GM06990 (cell line): ENCODE results near the gene HMX1.

Source experiments
- DNase-seq: peaks from one replicate; pipeline ENCODE4 v3.0.0-alpha.2; 2011; ENCODE audit not compliant: insufficient read length; ENCODE audit errors: extremely low read depth
- H3K27me3 ChIP-seq: replicated peaks from 2 replicates; pipeline ENCODE4 v1.6.0; 2011; ENCODE audit warnings: low read length; ENCODE audit not compliant: control insufficient read depth, insufficient read depth
- H3K36me3 ChIP-seq: 2 replicates; pipeline ENCODE4 v1.5.1; 2011; ENCODE audit warnings: low read length; ENCODE audit not compliant: control insufficient read depth, insufficient read depth
- H3K4me3 ChIP-seq: replicated peaks from 2 replicates; pipeline ENCODE4 v1.5.1; 2011; ENCODE audit warnings: low read depth, mild to moderate bottlenecking, control low read depth, low read length
- TF ChIP-seq, protein P1 (sequence below): IDR thresholded peaks from 2 replicates; pipeline ENCODE4 v1.5.1; 2011; ENCODE audit warnings: low read length, control low read depth, mild to moderate bottlenecking, inconsistent platforms; ENCODE audit not compliant: insufficient read depth, poor library complexity, severe bottlenecking

HMX1 gene

DNA sequence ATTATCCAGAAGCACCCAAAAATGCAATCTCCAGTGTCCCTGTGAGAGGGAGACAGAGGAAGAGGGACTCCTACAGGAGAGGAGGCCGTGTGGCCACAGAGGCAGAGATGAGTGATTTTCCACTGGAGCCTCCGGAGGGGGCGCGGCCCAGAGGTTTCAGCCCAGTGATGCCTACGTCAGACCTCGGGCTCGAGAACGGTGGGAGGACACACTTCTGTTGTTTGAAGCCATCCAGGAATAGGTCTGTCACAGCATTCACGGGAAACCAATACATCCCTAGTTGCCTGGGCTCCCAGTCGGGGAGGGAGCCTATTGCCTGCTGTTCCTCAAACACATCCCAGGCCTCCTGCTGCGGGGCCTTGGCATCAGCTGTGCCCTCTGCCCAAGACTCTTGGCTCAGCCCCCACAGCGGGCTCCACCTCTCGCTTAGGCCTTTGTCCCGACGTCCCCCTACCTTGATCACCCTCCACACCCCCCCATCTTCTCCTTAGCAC, 39.2 kb upstream of the HMX1 start:
- Histone ChIP-seq H3K36me3 (no peaks in the 10 kb centered on the region), H3K27me3 (no peaks in the 10 kb centered on the region; the same call in none of the 2 replicates), H3K4me3 (no peak overlapping the region)
- no peak for DNase-seq
- TF ChIP-seq, protein P1, sequence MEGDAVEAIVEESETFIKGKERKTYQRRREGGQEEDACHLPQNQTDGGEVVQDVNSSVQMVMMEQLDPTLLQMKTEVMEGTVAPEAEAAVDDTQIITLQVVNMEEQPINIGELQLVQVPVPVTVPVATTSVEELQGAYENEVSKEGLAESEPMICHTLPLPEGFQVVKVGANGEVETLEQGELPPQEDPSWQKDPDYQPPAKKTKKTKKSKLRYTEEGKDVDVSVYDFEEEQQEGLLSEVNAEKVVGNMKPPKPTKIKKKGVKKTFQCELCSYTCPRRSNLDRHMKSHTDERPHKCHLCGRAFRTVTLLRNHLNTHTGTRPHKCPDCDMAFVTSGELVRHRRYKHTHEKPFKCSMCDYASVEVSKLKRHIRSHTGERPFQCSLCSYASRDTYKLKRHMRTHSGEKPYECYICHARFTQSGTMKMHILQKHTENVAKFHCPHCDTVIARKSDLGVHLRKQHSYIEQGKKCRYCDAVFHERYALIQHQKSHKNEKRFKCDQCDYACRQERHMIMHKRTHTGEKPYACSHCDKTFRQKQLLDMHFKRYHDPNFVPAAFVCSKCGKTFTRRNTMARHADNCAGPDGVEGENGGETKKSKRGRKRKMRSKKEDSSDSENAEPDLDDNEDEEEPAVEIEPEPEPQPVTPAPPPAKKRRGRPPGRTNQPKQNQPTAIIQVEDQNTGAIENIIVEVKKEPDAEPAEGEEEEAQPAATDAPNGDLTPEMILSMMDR: no peak

GRCh38 chr4:8910100-8910821, 38.6 kb upstream of the HMX1 start:
- TF ChIP-seq, protein P1: no peak
- no peak for DNase-seq
- Histone ChIP-seq H3K36me3 (no peaks in the 10 kb centered on the region), H3K27me3 (no peaks in the 10 kb centered on the region; the same call in none of the 2 replicates), H3K4me3 (no peak overlapping the region)

DNA sequence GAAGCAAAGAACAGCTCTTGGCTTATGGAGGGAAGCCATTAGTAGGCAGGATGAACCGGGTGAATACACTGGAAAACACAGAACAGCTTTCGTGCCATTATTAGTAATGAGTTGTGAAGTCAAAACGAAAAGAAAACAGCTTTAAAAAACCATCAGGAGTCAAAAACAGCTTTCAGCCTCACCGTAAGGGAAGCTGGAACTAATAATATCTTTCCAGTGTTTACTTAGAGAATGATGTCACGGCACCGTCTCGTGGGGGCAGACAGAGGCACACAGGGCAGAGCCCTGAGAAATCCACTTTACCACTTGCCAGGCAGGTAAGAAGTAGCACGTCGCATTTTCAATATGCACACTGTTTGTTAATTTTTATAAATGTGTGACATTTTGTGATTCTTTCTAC, 37.9 kb upstream of the HMX1 start:
- TF ChIP-seq, protein P1: no peak
- DNase-seq: no peak
- no peaks in the 10 kb centered on the region; the same call in none of the 2 replicates for H3K27me3 ChIP-seq

GRCh38 chr4:8908206-8908893, 36.7 kb upstream of the HMX1 start:
- Histone ChIP-seq H3K4me3 (no peak overlapping the region), H3K27me3 (no peaks in the 10 kb centered on the region; the same call in 1 of the 2 replicates), H3K36me3 (no peaks in the 10 kb centered on the region)
- TF ChIP-seq, protein P1: no peak
- no peak for DNase-seq

More for the DNA sequence above, 37.9 kb upstream of the HMX1 start:
- Histone ChIP-seq H3K4me3 (no peak overlapping the region), H3K36me3 (no peaks in the 10 kb centered on the region)

DNA sequence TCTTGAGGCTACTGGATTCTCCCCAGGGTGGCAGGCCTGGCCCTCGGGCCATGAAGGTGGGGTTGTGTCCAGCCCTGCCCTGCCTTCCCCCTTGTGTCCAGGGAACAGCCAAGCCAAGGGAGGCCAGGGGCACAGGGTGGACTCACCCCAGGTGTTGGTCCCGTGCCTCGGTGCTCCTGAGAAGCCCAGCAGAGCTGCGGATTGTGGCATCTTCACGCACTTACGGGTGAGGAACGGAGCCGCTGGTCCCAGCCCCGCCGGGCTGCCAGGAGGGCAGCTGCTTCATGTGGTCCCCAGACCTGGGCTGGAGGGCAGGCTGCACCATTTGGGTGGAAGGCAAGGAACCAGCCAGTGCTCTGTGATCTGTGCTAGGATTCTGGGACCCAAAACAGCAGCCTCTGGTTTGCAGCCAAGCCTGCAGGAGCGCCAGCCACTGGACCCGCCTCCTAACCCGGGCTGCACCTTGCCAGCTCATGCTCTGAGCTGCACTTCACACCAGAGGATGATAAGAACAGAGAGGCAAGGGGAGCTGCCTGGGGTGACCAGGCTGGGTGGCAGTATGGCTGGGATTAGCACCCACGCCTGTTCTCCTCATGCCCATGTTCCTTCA, 36.1 kb upstream of the HMX1 start:
- Histone ChIP-seq H3K27me3 (no peaks in the 10 kb centered on the region; the same call in 1 of the 2 replicates), H3K4me3 (no peak overlapping the region), H3K36me3 (no peaks in the 10 kb centered on the region)
- DNase-seq: no peak
- TF ChIP-seq, protein P1: no peak
